Parathyroid adenoma (tissue), 2 donors: ENCODE measurements around the gene ASXL2.

Source experiments
- H2AFZ ChIP-seq: fragments of 300-600 bp; sonication (generic); one replicate; pipeline ENCODE4 v1.7.0; 2017; ENCODE audit warnings: antibody characterized with exemption, mild to moderate bottlenecking
- H3K27ac ChIP-seq: fragments of 300-600 bp; sonication (generic); one replicate; pipeline ENCODE4 v1.7.0; 2017
- H3K27me3 ChIP-seq: fragments of 300-600 bp; sonication (generic); one replicate; pipeline ENCODE4 v1.7.0; 2017; ENCODE audit warnings: low read length; ENCODE audit not compliant: control insufficient read depth, insufficient read depth
- H3K36me3 ChIP-seq: fragments of 300-600 bp; sonication (generic); one replicate; pipeline ENCODE4 v1.7.0; 2017; ENCODE audit warnings: low read length; ENCODE audit not compliant: control insufficient read depth, insufficient read depth
- H3K4me1 ChIP-seq: fragments of 300-600 bp; sonication (generic); one replicate; pipeline ENCODE4 v1.7.0; 2017; ENCODE audit warnings: control low read depth
- H3K4me2 ChIP-seq: fragments of 300-600 bp; sonication (generic); one replicate; pipeline ENCODE4 v1.7.0; 2017; ENCODE audit warnings: low read length
- H3K4me3 ChIP-seq: fragments of 300-600 bp; sonication (generic); one replicate; pipeline ENCODE4 v1.7.0; 2017; ENCODE audit warnings: low read depth, low read length
- H3K79me2 ChIP-seq: fragments of 300-600 bp; sonication (generic); one replicate; pipeline ENCODE4 v1.7.0; 2017; ENCODE audit warnings: control low read depth
- H3K9ac ChIP-seq: fragments of 300-600 bp; sonication (generic); one replicate; pipeline ENCODE4 v1.7.0; 2017; ENCODE audit warnings: mild to moderate bottlenecking
- H3K9me3 ChIP-seq: fragments of 300-600 bp; sonication (generic); one replicate; pipeline ENCODE4 v1.7.0; 2017; ENCODE audit warnings: low read length; ENCODE audit not compliant: control insufficient read depth
- CTCF ChIP-seq: fragments of 300-600 bp; sonication (generic); IDR thresholded peaks from one replicate; pipeline ENCODE4 v1.7.0; 2017; ENCODE audit warnings: antibody characterized with exemption, mild to moderate bottlenecking
- donor health status: primary hyperparathyroidism.

ASXL2 gene

GRCh38 chr2:25808006-25808383 lies 70.3 kb downstream of the ASXL2 start:
- no peaks in the 10 kb centered on the region for H3K4me1 ChIP-seq
- H3K27ac ChIP-seq, result no peak overlapping the region
- H3K4me3 ChIP-seq, result no peak overlapping the region

GRCh38 chr2:25806941-25807340 lies 71.3 kb downstream of the ASXL2 start:
- no peak overlapping the region for H3K9ac ChIP-seq
- no peaks in the 10 kb centered on the region for H3K27me3 ChIP-seq
- H3K4me3 ChIP-seq, result no peak overlapping the region
- no peaks in the 10 kb centered on the region for H3K9me3 ChIP-seq
- peaks cover 11% of the 10 kb centered on the region for H3K79me2 ChIP-seq
- H3K4me2 ChIP-seq, result no peak overlapping the region
- no peak overlapping the region for H2AFZ ChIP-seq
- no peaks in the 10 kb centered on the region for H3K4me1 ChIP-seq
- no peak for TF ChIP-seq CTCF
- H3K36me3 ChIP-seq, result no peaks in the 10 kb centered on the region
- H3K27ac ChIP-seq, result no peak overlapping the region

More at GRCh38 chr2:25808006-25808383, 70.3 kb downstream of the ASXL2 start:
- no peak for TF ChIP-seq CTCF
- H3K79me2 ChIP-seq, result peaks cover 9% of the 10 kb centered on the region
- H3K36me3 ChIP-seq, result no peaks in the 10 kb centered on the region
- H3K9me3 ChIP-seq, result no peaks in the 10 kb centered on the region
- H2AFZ ChIP-seq, result no peak overlapping the region
- no peaks in the 10 kb centered on the region for H3K27me3 ChIP-seq
- no peak overlapping the region for H3K4me2 ChIP-seq
- no peak overlapping the region for H3K9ac ChIP-seq

- no peak overlapping the region for H2AFZ ChIP-seq
- no peaks in the 10 kb centered on the region for H3K4me1 ChIP-seq
- H3K27ac ChIP-seq, result no peak overlapping the region
- no peak overlapping the region for H3K4me3 ChIP-seq
- TF ChIP-seq CTCF, result no peak
- H3K9me3 ChIP-seq, result no peaks in the 10 kb centered on the region
- peaks cover 11% of the 10 kb centered on the region for H3K79me2 ChIP-seq
- H3K9ac ChIP-seq, result no peak overlapping the region
- no peaks in the 10 kb centered on the region for H3K36me3 ChIP-seq
- H3K27me3 ChIP-seq, result no peaks in the 10 kb centered on the region
- no peak overlapping the region for H3K4me2 ChIP-seq
Measured at GRCh38 chr2:25805987-25806386, 72.3 kb downstream of the ASXL2 start.

GRCh38 chr2:25804338-25804737 lies 73.9 kb downstream of the ASXL2 start:
- Histone ChIP-seq H2AFZ (no peak overlapping the region), H3K27ac (no peak overlapping the region), H3K9ac (no peak overlapping the region), H3K4me2 (no peak overlapping the region), H3K79me2 (peaks cover 11% of the 10 kb centered on the region), H3K4me3 (no peak overlapping the region), H3K9me3 (no peaks in the 10 kb centered on the region), H3K27me3 (no peaks in the 10 kb centered on the region), H3K4me1 (no peaks in the 10 kb centered on the region), H3K36me3 (no peaks in the 10 kb centered on the region)
- no peak for TF ChIP-seq CTCF

GRCh38 chr2:25799301-25799700 lies 79.0 kb downstream of the ASXL2 start:
- Histone ChIP-seq H3K36me3 (no peaks in the 10 kb centered on the region), H3K9ac (no peak overlapping the region), H3K27ac (no peak overlapping the region)

More at GRCh38 chr2:25799301-25799700, 79.0 kb downstream of the ASXL2 start:
- H3K79me2 ChIP-seq, result peaks cover 17% of the 10 kb centered on the region
- no peak overlapping the region for H3K4me2 ChIP-seq
- H2AFZ ChIP-seq, result no peak overlapping the region
- H3K27me3 ChIP-seq, result no peaks in the 10 kb centered on the region
- TF ChIP-seq CTCF, result no peak
- no peaks in the 10 kb centered on the region for H3K4me1 ChIP-seq
- H3K9me3 ChIP-seq, result no peaks in the 10 kb centered on the region
- H3K4me3 ChIP-seq, result no peak overlapping the region
